SH-SY5Y (cell line): ENCODE data around the gene SCD5.
A peak's percentile ranks its signal among the peaks of the same experiment; 100 is the strongest.

Experiments
- GATA2 ChIP-seq: IDR thresholded peaks from 2 replicates; pipeline ENCODE4 v1.6.1; 2011; ENCODE audit warnings: mild to moderate bottlenecking, low read depth, low read length
- GATA3 ChIP-seq: IDR thresholded peaks from 2 replicates; pipeline ENCODE4 v1.6.1; 2011; ENCODE audit warnings: low read depth, mild to moderate bottlenecking, low read length, moderate library complexity

SCD5 gene

GRCh38 chr4:82801910-82802521 lies 3.4 kb upstream of the SCD5 start:
- TF ChIP-seq GATA2: no peak; the same call in 1 of the 2 replicates
- peak; percentile 48; the same call in 1 of the 2 replicates for TF ChIP-seq GATA3

- TF ChIP-seq GATA2 (no peak), GATA3 (no peak)
Observed at GRCh38 chr4:82799006-82799881, 648 bp upstream of the SCD5 start.

- TF ChIP-seq GATA2 (no peak), GATA3 (no peak)
Observed at GRCh38 chr4:82797405-82798111, 1.0 kb downstream of the SCD5 start.

GRCh38 chr4:82797040-82797404 lies 1.6 kb downstream of the SCD5 start:
- TF ChIP-seq GATA2 (no peak), GATA3 (no peak)

GRCh38 chr4:82792912-82793649 lies 5.5 kb downstream of the SCD5 start:
- TF ChIP-seq GATA2 (no peak), GATA3 (no peak)

GRCh38 chr4:82791179-82791578 lies 7.4 kb downstream of the SCD5 start:
- TF ChIP-seq GATA3 (no peak), GATA2 (no peak)

- TF ChIP-seq GATA3 (no peak), GATA2 (no peak)
Observed at GRCh38 chr4:82790060-82790660, 8.4 kb downstream of the SCD5 start.

- TF ChIP-seq GATA3 (no peak), GATA2 (no peak)
Observed at GRCh38 chr4:82789025-82789776, 9.4 kb downstream of the SCD5 start.

GRCh38 chr4:82787342-82787741 lies 11.3 kb downstream of the SCD5 start:
- TF ChIP-seq GATA2: no peak
- TF ChIP-seq GATA3: no peak

- no peak for TF ChIP-seq GATA2
- TF ChIP-seq GATA3: no peak
Observed at GRCh38 chr4:82786828-82787227, 11.8 kb downstream of the SCD5 start.

- TF ChIP-seq GATA2 (no peak), GATA3 (no peak)
Observed at GRCh38 chr4:82785611-82786400, 12.8 kb downstream of the SCD5 start.
